Endometrial microvascular endothelial cells (primary cell): ENCODE data around the gene TXN. TPM values are rescaled to one million over a fixed set of nuclear protein-coding genes. Genes with fewer than 3 reads are reported as not detected.

Source experiments
- in situ Hi-C: cut with HindIII; loops from 2 replicates; pipeline ENCODE4 v1.10.0; 2017; ENCODE audit warnings: low sequenced_read_pairs, low pct_unique_long_range_greater_than_20kb; ENCODE audit errors: inconsistent ontology term
- total RNA-seq: library from RNA; depleted of rRNA; stranded (reverse); fragments of >200 nt; gene quantifications from one replicate; pipeline ENCODE4 v1.2.3, GENCODE V29; 2015; ENCODE audit errors: inconsistent ontology term

TXN gene
- 256 TPM for total RNA-seq

DNA sequence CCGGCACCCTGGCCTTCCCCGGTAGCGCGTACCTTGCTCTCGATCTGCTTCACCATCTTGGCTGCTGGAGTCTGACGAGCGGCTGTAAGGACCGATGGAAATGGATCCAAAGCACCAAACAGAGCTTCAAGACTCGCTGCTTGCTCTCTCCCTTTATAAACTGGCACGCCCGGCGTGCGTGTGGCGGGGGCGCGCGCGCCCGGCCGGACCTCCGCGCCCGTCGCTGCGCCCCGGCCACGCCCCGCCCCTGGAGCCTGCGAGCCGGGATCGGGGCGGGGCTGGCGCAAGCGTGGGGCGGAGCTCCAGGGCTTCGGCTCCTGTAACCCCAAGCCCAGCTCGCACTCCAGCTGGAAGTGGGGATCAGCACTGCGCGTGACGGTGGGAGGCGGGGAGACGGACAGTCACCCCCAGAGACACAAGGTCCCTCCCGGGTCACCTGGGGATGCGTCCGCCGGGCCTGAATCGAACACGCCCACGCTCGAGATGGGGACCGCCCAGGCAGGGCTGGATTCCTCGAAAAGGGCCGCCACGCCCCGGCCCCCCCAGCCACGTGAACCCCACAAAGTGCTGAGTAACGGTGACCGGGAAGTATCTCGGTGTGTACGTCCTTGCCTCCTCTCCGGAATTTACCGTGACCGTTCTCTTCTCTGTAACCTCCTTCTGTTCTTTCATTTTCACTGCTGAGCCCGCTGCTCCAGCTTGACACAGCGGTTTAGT is at the start of gene TXN:
Gene TXN, minus strand, starts transcription at position 128 of the 717 bp plus-strand sequence. Its CDS starts 72 bp downstream, at position 56.
- in situ Hi-C loops = no loop called here

- in situ Hi-C loops = no loop called here
These were observed 46.8 kb upstream of the TXN start for GRCh38 chr9:110303133-110303532.

- in situ Hi-C loops = no loop called here
These were observed 41.8 kb upstream of the TXN start for GRCh38 chr9:110298043-110298605.

DNA sequence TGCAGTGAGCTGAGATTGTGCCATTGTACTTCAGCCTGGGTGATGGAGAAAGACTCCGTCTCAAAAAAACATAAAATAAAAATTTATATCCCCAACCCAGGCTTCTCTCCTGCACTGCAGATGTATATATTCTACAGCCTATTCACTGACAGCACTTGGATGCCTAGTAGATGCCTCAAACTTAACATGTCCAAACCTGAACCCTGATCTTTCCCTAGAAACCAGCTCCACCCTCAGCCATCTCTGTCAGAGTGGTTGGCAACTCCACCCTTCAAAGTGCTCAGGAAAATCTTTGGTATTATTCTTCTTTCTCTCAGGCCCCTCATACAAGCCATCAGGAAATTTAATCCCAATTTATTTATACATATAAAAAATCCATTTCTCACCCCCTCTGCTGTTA is 36.9 kb upstream of the TXN start:
- in situ Hi-C loops = no loop called here

GRCh38 chr9:110291921-110292557 is 35.7 kb upstream of the TXN start:
- in situ Hi-C loops = no loop called here

DNA sequence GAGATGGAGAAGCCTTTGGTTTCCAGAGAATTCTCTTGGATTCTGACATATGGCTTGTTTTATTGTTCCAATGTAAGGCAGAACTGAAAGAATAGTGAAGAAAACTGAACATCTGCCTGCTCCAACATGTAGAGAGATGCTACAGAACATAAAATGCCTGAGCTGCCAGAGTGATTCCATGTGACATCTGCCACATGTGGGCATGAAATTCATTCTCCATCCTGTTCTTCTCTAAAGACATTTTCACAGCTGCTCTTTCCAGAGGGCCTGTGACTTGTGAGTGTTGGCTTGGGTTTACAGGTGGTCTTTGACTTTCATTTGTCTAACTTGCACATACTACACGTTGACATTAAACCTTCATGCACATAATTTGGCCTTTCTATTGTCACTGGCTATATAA is 33.7 kb upstream of the TXN start:
- in situ Hi-C loops = no loop called here

DNA sequence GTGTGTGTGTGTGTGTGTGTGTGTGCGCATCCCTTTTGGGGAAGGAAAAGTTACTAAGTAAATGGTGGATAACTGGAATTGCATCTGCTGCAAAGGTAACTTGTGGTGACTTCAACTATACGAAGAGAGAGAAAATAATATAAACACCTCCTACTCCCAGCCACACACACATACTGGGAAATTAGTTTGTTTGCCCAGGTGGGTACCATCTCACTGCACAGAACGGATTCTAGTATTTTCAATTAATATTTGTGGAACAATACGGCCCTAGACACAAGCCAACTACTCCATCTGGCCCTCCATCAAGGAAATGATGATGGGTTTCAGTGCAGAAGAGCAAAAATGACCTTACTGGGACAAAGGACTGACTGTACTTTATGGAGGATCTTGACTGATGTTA is 32.2 kb upstream of the TXN start:
- in situ Hi-C loops = no loop called here

DNA sequence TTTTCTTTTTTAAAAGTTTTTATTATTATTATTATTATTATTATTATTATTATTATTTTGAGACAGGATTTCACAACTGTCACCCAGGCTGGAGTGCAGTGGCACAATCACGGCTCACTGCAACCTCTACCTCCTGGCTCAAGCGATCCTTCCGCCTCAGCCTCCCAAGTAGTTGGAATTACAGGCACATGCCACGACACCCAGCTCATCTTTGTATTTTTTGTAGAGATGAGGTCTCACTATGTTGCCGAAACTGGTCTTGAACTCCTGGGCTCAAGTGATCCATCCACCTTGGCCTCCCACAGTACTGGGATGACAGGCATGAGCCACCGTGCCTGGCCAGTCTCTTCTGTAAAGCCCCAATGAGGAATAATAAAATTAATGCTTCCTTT is 31.0 kb upstream of the TXN start:
- in situ Hi-C loops = no loop called here

DNA sequence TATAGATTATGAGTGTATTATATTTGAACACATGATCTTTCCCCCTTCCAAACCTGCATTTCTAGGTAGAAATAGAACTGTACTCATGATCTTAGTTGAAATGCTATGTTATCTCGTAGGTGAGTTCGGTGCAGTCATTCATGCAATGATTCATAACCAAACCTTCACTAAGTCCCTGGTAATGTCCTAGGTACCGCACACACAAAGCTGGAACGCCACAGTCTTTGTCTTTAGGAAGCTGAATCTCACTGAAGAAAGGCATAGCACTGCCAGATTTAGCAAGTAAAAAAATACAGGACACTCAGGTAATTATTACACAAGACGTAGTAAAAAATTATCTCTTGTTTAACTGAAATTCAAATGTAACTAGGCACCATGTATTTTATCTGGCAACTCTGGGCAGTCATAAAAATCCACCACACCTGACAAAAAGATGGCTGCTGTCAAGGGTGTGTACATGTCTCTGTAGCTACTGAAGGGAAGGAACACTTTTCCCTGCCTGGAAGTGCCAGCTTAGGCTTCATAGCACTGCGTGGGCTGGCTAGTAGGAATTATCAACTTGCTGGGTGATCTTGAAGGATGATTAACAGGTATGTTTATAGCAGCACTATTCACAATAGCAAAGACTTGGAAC is 28.0 kb upstream of the TXN start:
- in situ Hi-C loops = no loop called here

DNA sequence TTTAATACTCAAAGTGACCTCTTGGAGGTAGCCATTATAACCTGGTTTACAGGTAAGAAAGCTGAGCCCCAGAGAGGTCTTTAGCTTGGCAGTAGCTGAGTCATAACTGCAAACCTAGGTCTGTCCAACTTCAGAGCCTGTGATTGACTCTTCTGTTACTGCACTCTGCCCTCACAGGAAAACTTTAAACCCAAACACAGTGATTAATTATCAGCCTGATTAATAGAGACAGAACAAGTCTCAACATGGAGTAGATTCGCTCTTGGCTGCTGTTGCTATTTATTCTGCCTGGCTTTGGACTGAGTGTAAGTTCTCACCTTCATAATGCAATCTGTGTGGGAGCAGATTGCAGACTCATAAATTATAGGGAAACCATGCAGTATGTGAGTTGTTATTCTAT is 27.4 kb upstream of the TXN start:
- in situ Hi-C loops = no loop called here

DNA sequence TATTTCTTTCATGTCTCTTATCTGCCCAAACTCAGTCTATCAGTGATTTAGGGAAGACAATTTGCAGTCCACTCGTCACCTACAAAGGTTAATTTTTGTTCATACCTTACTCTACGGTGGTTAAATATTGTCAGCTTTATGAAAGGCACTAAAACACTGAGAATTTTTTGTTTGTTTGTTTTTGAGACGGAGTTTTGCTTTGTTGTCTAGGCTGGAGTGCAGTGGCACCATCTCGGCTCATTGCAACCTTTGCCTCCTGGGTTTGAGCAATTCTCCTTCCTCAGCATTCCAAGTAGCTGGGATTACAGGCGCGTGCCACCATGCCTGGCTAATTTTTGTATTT is 26.4 kb upstream of the TXN start:
- in situ Hi-C loops = no loop called here

DNA sequence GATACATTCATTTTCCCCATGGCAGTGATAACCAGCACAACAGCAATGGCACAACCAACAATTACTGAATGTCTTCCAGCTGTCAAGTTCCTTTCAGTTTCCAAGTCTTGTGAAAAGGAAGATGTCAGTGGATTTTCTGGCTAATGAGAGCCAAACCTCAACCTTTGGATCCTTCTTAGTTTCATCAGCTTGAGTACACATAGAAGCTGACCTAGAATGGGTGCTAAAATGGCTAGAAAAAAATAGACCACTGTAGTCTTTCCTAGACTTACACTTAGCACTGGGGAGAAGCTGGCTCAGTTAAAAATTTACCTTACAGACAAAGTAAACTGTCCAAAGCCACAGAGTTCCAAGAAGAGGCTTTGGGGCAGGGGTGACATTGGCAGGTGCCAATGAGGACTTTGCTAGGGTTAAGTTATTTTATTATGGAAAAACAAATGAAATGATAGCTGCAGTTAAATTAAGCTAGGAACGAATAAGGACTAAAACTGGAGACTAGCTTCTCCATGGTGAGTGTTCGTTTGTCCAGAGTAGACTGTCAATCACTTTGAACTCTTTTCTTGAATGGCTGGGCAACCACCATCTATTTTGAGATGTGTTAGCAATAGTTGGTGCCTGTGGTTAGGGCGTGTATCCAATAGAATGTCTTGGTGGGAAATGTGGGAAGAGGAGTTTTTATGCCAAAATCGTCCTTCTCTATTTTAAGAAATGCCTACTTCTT is 25.9 kb upstream of the TXN start:
- in situ Hi-C loops = no loop called here

DNA sequence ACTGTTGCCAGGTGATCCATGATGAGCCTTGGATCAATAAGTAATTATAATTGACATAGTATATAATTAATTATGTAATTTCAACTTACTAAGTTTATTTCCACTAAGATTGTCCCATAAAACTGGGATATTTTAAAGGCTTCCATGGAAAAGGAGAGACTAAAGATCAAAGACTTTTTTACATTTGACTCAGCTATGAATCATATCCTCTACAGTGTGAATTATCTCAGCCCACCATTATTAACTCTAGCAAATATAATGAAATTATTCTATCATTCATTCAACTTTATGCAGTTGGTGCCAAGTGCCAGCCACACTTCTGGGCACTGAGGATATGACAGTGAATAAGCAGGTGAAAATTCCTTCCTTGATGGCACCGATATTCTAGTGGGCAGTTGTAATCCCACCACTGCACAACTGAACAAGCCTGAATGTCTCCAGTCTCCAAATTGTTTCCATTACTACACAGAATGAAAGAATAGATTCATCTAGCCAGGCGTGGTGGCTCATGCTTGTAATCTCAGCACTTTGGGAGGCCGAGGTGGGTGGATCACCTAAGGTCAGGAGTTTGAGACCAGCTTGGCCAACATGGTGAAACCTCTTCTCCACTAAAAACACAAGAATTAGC is 21.9 kb upstream of the TXN start:
- in situ Hi-C loops = no loop called here

DNA sequence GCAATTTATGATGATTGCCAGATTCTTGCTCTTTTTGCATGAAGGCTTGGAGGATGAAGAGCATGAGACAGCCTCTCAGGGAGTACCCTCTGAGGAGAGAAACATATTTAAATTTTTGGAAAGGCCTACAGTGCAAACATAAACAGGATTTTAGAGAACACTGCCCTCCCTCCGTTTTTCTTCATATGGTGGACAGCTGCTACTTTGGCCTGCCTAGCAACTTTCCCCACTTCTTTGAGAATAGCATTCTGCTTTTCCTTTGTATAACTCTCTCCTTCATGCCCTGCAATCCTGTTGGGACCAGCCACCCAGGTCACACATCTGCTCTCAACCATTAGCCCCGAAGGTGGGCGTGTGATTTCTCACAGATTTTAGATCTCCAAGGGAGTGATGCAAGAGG is 20.5 kb upstream of the TXN start:
- in situ Hi-C loops = no loop called here

GRCh38 chr9:110270211-110270995 is 14.1 kb upstream of the TXN start:
- in situ Hi-C loops = no loop called here

GRCh38 chr9:110266795-110267194 is 10.5 kb upstream of the TXN start:
- in situ Hi-C loops = no loop called here

DNA sequence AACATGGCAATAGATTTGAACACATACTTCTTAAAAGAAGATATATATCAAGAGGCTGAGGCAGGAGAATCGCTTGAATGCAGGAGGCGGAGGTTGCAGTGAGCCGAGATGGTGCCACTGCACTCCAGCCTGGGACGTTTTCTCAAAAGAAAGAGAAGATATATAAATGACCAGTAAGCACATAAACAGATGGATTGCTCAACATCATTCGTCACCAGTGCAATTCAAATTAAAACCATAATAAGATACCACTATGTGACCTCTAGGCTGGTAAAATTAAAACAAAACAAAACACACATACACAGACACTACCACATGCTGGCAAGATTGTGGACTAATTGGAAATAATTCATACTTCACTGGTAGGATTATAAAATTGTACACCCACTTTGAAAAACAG is 5.3 kb upstream of the TXN start:
- in situ Hi-C loops = no loop called here

DNA sequence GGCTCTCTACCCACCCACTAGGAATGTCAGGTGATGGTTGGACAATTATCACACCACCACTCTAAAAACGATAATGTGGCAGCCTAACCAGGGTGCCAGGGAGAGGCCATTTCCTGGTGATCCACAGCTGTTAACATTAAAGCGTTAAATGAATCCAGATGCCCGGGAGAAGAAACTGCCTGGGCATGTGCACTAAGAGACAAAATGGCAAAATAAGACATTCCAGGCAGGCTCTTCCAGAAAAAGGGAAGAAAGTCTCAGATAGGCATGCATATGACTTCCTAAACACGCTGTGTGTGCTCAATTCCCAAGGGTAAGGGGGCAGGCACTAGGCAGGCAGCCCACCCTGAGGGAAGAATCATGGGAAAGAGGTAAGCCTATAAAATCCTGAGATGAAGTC is 4.6 kb upstream of the TXN start:
- in situ Hi-C loops = no loop called here
